HEK293 (cell line): Measurements from ENCODE around the gene KCNK6.

Experiments
- GFI1B ChIP-seq: fragments of 450-650 bp; formaldehyde crosslinking; IDR thresholded peaks from 2 replicates; pipeline ENCODE4 v1.5.1; 2016; ENCODE audit warnings: missing biosample characterization, missing genetic modification characterization
- GLIS1 ChIP-seq: fragments of 450-650 bp; formaldehyde crosslinking; IDR thresholded peaks from 2 replicates; pipeline ENCODE4 v1.5.1; 2016; ENCODE audit warnings: missing biosample characterization, missing genetic modification characterization
- KLF17 ChIP-seq: fragments of 450-650 bp; formaldehyde crosslinking; IDR thresholded peaks from 2 replicates; pipeline ENCODE4 v1.5.1; 2016; ENCODE audit warnings: missing biosample characterization, missing genetic modification characterization
- KLF9 ChIP-seq: fragments of 450-650 bp; formaldehyde crosslinking; IDR thresholded peaks from 2 replicates; pipeline ENCODE4 v1.5.1; 2016; ENCODE audit warnings: missing biosample characterization, missing genetic modification characterization, low read depth
- OVOL3 ChIP-seq: fragments of 450-650 bp; formaldehyde crosslinking; IDR thresholded peaks from 2 replicates; pipeline ENCODE4 v1.5.1; 2016; ENCODE audit warnings: missing biosample characterization, missing genetic modification characterization
- PRDM2 ChIP-seq: fragments of 450-650 bp; formaldehyde crosslinking; IDR thresholded peaks from 2 replicates; pipeline ENCODE4 v1.5.1; 2016; ENCODE audit warnings: missing biosample characterization, missing genetic modification characterization, borderline replicate concordance
- SP3 ChIP-seq: fragments of 450-650 bp; formaldehyde crosslinking; IDR thresholded peaks from 2 replicates; pipeline ENCODE4 v1.5.1; 2016; ENCODE audit warnings: missing biosample characterization, missing genetic modification characterization
- TRIM28 ChIP-seq: IDR thresholded peaks from 2 replicates; pipeline ENCODE4 v1.6.1; 2011; ENCODE audit warnings: low read length, control low read depth, borderline replicate concordance
- WT1 ChIP-seq: fragments of 450-650 bp; formaldehyde crosslinking; IDR thresholded peaks from 2 replicates; pipeline ENCODE4 v1.5.1; 2016; ENCODE audit warnings: missing biosample characterization, missing genetic modification characterization
- ZBTB10 ChIP-seq: fragments of 450-650 bp; formaldehyde crosslinking; IDR thresholded peaks from 2 replicates; pipeline ENCODE4 v1.5.1; 2016; ENCODE audit warnings: missing biosample characterization, missing genetic modification characterization
- ZBTB8A ChIP-seq: fragments of 450-650 bp; formaldehyde crosslinking; IDR thresholded peaks from 2 replicates; pipeline ENCODE4 v1.5.1; 2016; ENCODE audit warnings: missing biosample characterization, missing genetic modification characterization
- ZEB2 ChIP-seq: fragments of 450-650 bp; formaldehyde crosslinking; IDR thresholded peaks from 2 replicates; pipeline ENCODE4 v1.5.1; 2016; ENCODE audit warnings: missing biosample characterization, missing genetic modification characterization
- ZFHX2 ChIP-seq: fragments of 450-650 bp; formaldehyde crosslinking; conservative IDR thresholded peaks from 2 replicates; pipeline ENCODE4 v1.5.1; 2016; ENCODE audit warnings: missing biosample characterization, missing genetic modification characterization
- ZFP69B ChIP-seq: fragments of 450-650 bp; formaldehyde crosslinking; IDR thresholded peaks from 2 replicates; pipeline ENCODE4 v1.5.1; 2016; ENCODE audit warnings: missing biosample characterization, missing genetic modification characterization
- ZNF133 ChIP-seq: fragments of 450-650 bp; formaldehyde crosslinking; IDR thresholded peaks from 2 replicates; pipeline ENCODE4 v1.5.1; 2016; ENCODE audit warnings: missing biosample characterization, missing genetic modification characterization
- ZNF140 ChIP-seq: fragments of 450-650 bp; formaldehyde crosslinking; IDR thresholded peaks from 2 replicates; pipeline ENCODE4 v1.5.1; 2016; ENCODE audit warnings: missing biosample characterization, missing genetic modification characterization
- ZNF202 ChIP-seq: fragments of 450-650 bp; formaldehyde crosslinking; IDR thresholded peaks from 2 replicates; pipeline ENCODE4 v1.5.1; 2016; ENCODE audit warnings: missing biosample characterization, missing genetic modification characterization, borderline replicate concordance
- ZNF24 ChIP-seq: fragments of 450-650 bp; formaldehyde crosslinking; IDR thresholded peaks from 2 replicates; pipeline ENCODE4 v1.5.1; 2016; ENCODE audit warnings: missing biosample characterization, missing genetic modification characterization
- ZNF280C ChIP-seq: fragments of 450-650 bp; formaldehyde crosslinking; IDR thresholded peaks from 2 replicates; pipeline ENCODE4 v1.5.1; 2016; ENCODE audit warnings: missing biosample characterization, missing genetic modification characterization
- ZNF362 ChIP-seq: fragments of 450-650 bp; formaldehyde crosslinking; IDR thresholded peaks from 2 replicates; pipeline ENCODE4 v1.5.1; 2016; ENCODE audit warnings: missing biosample characterization, missing genetic modification characterization
- ZNF561 ChIP-seq: fragments of 450-650 bp; IDR thresholded peaks from 2 replicates; pipeline ENCODE4 v1.5.1; 2018; ENCODE audit warnings: missing biosample characterization, missing genetic modification characterization, borderline replicate concordance
- ZNF580 ChIP-seq: fragments of 450-650 bp; formaldehyde crosslinking; IDR thresholded peaks from 2 replicates; pipeline ENCODE4 v1.5.1; 2016; ENCODE audit warnings: missing biosample characterization, missing genetic modification characterization
- ZNF600 ChIP-seq: fragments of 450-650 bp; formaldehyde crosslinking; IDR thresholded peaks from 2 replicates; pipeline ENCODE4 v1.5.1; 2016; ENCODE audit warnings: missing biosample characterization, missing genetic modification characterization
- ZNF621 ChIP-seq: fragments of 450-650 bp; formaldehyde crosslinking; IDR thresholded peaks from 2 replicates; pipeline ENCODE4 v1.5.1; 2017; ENCODE audit warnings: missing biosample characterization, missing genetic modification characterization
- ZNF629 ChIP-seq: fragments of 450-650 bp; formaldehyde crosslinking; IDR thresholded peaks from 2 replicates; pipeline ENCODE4 v1.5.1; 2017; ENCODE audit warnings: missing biosample characterization, missing genetic modification characterization
- ZNF660 ChIP-seq: fragments of 450-650 bp; IDR thresholded peaks from 2 replicates; pipeline ENCODE4 v1.5.1; 2018; ENCODE audit warnings: missing biosample characterization, mild to moderate bottlenecking, missing genetic modification characterization

The KCNK6 gene

GRCh38 chr19:38362076-38362945, 42.7 kb downstream of the KCNK6 start (continued):
- no peak for TF ChIP-seq ZNF280C (tag by site-specific recombination)
- TF ChIP-seq ZNF580 (tag by site-specific recombination): peak; percentile 57; the same call in 1 of the 2 replicates
- TF ChIP-seq ZFHX2 (tag by site-specific recombination): peak; percentile 97
- TF ChIP-seq ZNF561: peak; percentile 87; the same call in 1 of the 2 replicates
- TF ChIP-seq ZFP69B (tag by site-specific recombination): peak; percentile 75
- TF ChIP-seq ZNF24 (tag by site-specific recombination): peak; percentile 75
- TF ChIP-seq ZNF362 (tag by site-specific recombination): peak; percentile 100
- peak; percentile 100 for TF ChIP-seq ZNF600 (tag by site-specific recombination)
- TF ChIP-seq TRIM28: no peak
- TF ChIP-seq WT1 (tag by site-specific recombination): peak; percentile 73; the same call in 1 of the 2 replicates
- TF ChIP-seq GFI1B (tag by site-specific recombination): no peak; the same call in 1 of the 2 replicates
- TF ChIP-seq OVOL3: no peak
- peak; percentile 50; the same call in 1 of the 2 replicates for TF ChIP-seq KLF17
- TF ChIP-seq ZNF621 (tag by site-specific recombination): no peak
- no peak for TF ChIP-seq ZNF202 (tag by site-specific recombination)
- peak; percentile 97 for TF ChIP-seq SP3
- 0 out of 2 replicates have a peak, but pooled peaks have one; percentile 13 for TF ChIP-seq ZNF133 (tag by site-specific recombination)
- peak; percentile 99 for TF ChIP-seq KLF9 (tag by site-specific recombination)
- no peak for TF ChIP-seq ZNF140 (tag by site-specific recombination)
- TF ChIP-seq ZBTB10: peak; percentile 98
- peak; percentile 90 for TF ChIP-seq ZEB2 (tag by site-specific recombination)
- no peak for TF ChIP-seq PRDM2 (tag by site-specific recombination)
- peak; percentile 91 for TF ChIP-seq ZBTB8A (tag by site-specific recombination)
- peak; percentile 93 for TF ChIP-seq GLIS1 (tag by site-specific recombination)
- peak; percentile 71; the same call in 1 of the 2 replicates for TF ChIP-seq ZNF660
- peak; percentile 59; the same call in 1 of the 2 replicates for TF ChIP-seq ZNF629 (tag by site-specific recombination)
